Superior temporal gyrus (tissue), 1 donor: ENCODE data around the gene MOSPD3.
"Not testable (repeated sequence)": the region's sequence is repeated elsewhere in the genome, so short reads cannot be mapped to it uniquely, and the experiment has no call there.

ENCODE experiments used
- DNase-seq: peaks from one replicate; pipeline ENCODE4 v3.0.0-alpha.2; 2016; ENCODE audit errors: extremely low spot score

The MOSPD3 gene

GRCh38 chr7:100623951-100624824 lies 11.8 kb downstream of the MOSPD3 start:
- no peak for DNase-seq

GRCh38 chr7:100626055-100626454 lies 13.7 kb downstream of the MOSPD3 start:
- DNase-seq = no peak

GRCh38 chr7:100626530-100627237 lies 14.3 kb downstream of the MOSPD3 start:
- peak; percentile 38 for DNase-seq

- no peak for DNase-seq
Observed at GRCh38 chr7:100627238-100627549, 14.9 kb downstream of the MOSPD3 start.

GRCh38 chr7:100629117-100629716 lies 16.9 kb downstream of the MOSPD3 start:
- DNase-seq = no peak

- no peak for DNase-seq
Observed at GRCh38 chr7:100630066-100630465, 17.7 kb downstream of the MOSPD3 start.

GRCh38 chr7:100632951-100633717 lies 20.8 kb downstream of the MOSPD3 start:
- no peak for DNase-seq

GRCh38 chr7:100639995-100640516 lies 27.7 kb downstream of the MOSPD3 start:
- no peak for DNase-seq

GRCh38 chr7:100640517-100641440 lies 28.4 kb downstream of the MOSPD3 start:
- DNase-seq = no peak

- no peak for DNase-seq
Observed at GRCh38 chr7:100641463-100641859, 29.1 kb downstream of the MOSPD3 start, which contains the start of gene TFR2. TSS of gene TFR2 (minus strand) at chr7:100641552. CDS start at chr7:100641509, 43 bp downstream.

GRCh38 chr7:100641860-100642533 lies 29.7 kb downstream of the MOSPD3 start:
- DNase-seq = no peak

- DNase-seq = no peak
Observed at GRCh38 chr7:100642534-100642907, 30.2 kb downstream of the MOSPD3 start.

- no peak for DNase-seq
Observed at GRCh38 chr7:100649826-100650565, 37.7 kb downstream of the MOSPD3 start.

GRCh38 chr7:100654908-100655831 lies 42.8 kb downstream of the MOSPD3 start:
- no peak for DNase-seq

GRCh38 chr7:100655908-100656674 lies 43.8 kb downstream of the MOSPD3 start, which contains the start of gene ACTL6B:
TSS of gene ACTL6B (minus strand) at chr7:100656448. CDS start at chr7:100656354, 94 bp downstream.
- DNase-seq = peak; percentile 68

GRCh38 chr7:100662194-100662776 lies 49.9 kb downstream of the MOSPD3 start:
- DNase-seq = not testable (repeated sequence)
